ENCODE data around the gene COL20A1.
"Not testable (repeated sequence)": the region's sequence is repeated elsewhere in the genome, so short reads cannot be mapped to it uniquely, and the experiment has no call there.

COL20A1 gene

DNA sequence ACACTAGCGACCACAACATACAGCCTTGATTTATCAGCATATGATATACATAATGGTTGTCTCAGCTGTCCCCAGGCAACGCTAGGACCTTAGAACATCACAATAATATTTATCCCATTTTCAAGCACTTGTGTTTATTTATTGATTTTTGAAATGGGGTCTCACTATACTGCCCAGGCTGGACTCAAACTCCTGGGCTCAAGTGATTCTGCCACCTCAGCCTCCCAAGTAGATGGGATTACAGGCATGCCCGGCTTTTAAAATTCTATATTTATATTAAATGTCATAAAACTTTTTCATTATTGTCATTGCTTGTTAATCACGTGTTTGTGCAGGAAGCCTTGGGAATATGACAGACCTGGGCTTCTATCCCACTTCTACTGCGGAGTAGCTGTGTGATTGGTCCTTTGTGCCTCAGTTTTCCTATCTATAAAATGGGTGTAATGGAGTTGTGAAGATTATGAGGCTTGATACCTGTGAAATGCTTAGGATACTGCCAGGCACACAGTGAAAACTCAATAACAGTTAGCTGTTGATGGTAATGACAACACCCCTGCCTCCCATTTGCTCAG is 10.2 kb downstream of the COL20A1 start:
- no CpG with 5 or more reads among the region's 5 CpGs for WGBS (ENCODE audit: extremely low coverage, insufficient coverage, insufficient read length)
- no peaks in the 10 kb centered on the region for H3K27me3 ChIP-seq (ENCODE audit: insufficient read depth, low read length)
- H3K79me2 ChIP-seq (ENCODE audit: control insufficient read depth, insufficient read depth, low read length, poor library complexity), result no peaks in the 10 kb centered on the region
- no peaks in the 10 kb centered on the region for H3K4me1 ChIP-seq (ENCODE audit: control insufficient read depth in 1 of 2, insufficient read depth in 2 of 2, low read length in 2 of 2)
- no peak for DNase-seq
- no peak overlapping the region for H2BK120ac ChIP-seq (ENCODE audit: insufficient read depth, low read length, poor library complexity)
- H3K23ac ChIP-seq (ENCODE audit: low read length), result no peak overlapping the region
- H2AFZ ChIP-seq (ENCODE audit: insufficient read depth, low read length, poor library complexity), result no peak overlapping the region
- H4K91ac ChIP-seq (ENCODE audit: low read depth, low read length), result no peak overlapping the region
- H3K4me2 ChIP-seq (ENCODE audit: low read length), result no peak overlapping the region
- no peak overlapping the region for H3K9ac ChIP-seq (ENCODE audit: low read length)
- H3K9me3 ChIP-seq (ENCODE audit: insufficient read depth, low read depth, low read length), result no peaks in the 10 kb centered on the region
- H3K14ac ChIP-seq (ENCODE audit: low read length), result no peak overlapping the region
- H4K12ac ChIP-seq (ENCODE audit: low read depth, low read length), result no peak overlapping the region
- H4K8ac ChIP-seq (ENCODE audit: low read depth, low read length), result no peak overlapping the region
- no peak overlapping the region for H2BK5ac ChIP-seq (ENCODE audit: low read depth, low read length, poor library complexity)
- no peaks in the 10 kb centered on the region for H3K79me1 ChIP-seq (ENCODE audit: low read length)
- H3K18ac ChIP-seq (ENCODE audit: low read length), result no peak overlapping the region
- H2BK12ac ChIP-seq (ENCODE audit: low read length), result no peak overlapping the region
- no peaks in the 10 kb centered on the region for H3K36me3 ChIP-seq (ENCODE audit: control insufficient read depth in 1 of 2, insufficient read depth in 2 of 2, low read length in 2 of 2)
- no peak overlapping the region for H2AK5ac ChIP-seq (ENCODE audit: low read length)
- no peak overlapping the region for H3K4me3 ChIP-seq (ENCODE audit: low read depth, low read length)
- H3K27ac ChIP-seq (ENCODE audit: low read depth, low read length), result no peak overlapping the region
- H3K4ac ChIP-seq (ENCODE audit: low read depth, low read length), result no peak overlapping the region

DNA sequence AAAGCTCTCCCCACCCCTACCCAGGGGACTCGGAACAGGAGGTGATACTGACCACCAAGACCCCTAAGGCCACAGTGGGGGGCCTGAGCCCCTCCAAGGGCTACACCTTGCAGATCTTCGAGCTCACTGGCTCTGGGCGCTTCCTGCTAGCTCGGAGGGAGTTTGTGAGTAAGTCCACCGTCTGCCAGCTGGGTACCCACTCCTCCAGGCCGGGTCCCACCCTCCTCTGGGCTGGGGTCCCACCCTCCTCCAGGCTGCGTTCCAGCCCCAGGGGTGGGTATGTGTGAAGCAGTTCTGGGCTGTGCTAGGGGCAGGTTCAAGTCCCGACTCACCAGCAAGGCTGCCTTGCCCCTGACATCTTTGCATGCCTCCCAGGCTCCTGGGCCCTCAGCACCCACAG is 12.4 kb downstream of the COL20A1 start:
- no peak overlapping the region for H2BK5ac ChIP-seq (ENCODE audit: low read depth, low read length, poor library complexity)
- no peaks in the 10 kb centered on the region for H3K79me1 ChIP-seq (ENCODE audit: low read length)
- H3K4me3 ChIP-seq (ENCODE audit: low read depth, low read length), result no peak overlapping the region
- no peak overlapping the region for H4K12ac ChIP-seq (ENCODE audit: low read depth, low read length)
- H4K8ac ChIP-seq (ENCODE audit: low read depth, low read length), result no peak overlapping the region
- H3K36me3 ChIP-seq (ENCODE audit: control insufficient read depth in 1 of 2, insufficient read depth in 2 of 2, low read length in 2 of 2), result no peaks in the 10 kb centered on the region
- no peak for DNase-seq
- H3K18ac ChIP-seq (ENCODE audit: low read length), result no peak overlapping the region
- H3K9ac ChIP-seq (ENCODE audit: low read length), result no peak overlapping the region
- no CpG with 5 or more reads among the region's 8 CpGs for WGBS (ENCODE audit: extremely low coverage, insufficient coverage, insufficient read length)
- H3K27me3 ChIP-seq (ENCODE audit: insufficient read depth, low read length), result no peaks in the 10 kb centered on the region
- no peak overlapping the region for H3K27ac ChIP-seq (ENCODE audit: low read depth, low read length)
- no peaks in the 10 kb centered on the region for H3K4me1 ChIP-seq (ENCODE audit: control insufficient read depth in 1 of 2, insufficient read depth in 2 of 2, low read length in 2 of 2)
- no peak overlapping the region for H4K91ac ChIP-seq (ENCODE audit: low read depth, low read length)
- no peak overlapping the region for H3K4ac ChIP-seq (ENCODE audit: low read depth, low read length)
- no peaks in the 10 kb centered on the region for H3K9me3 ChIP-seq (ENCODE audit: insufficient read depth, low read depth, low read length)
- H2AFZ ChIP-seq (ENCODE audit: insufficient read depth, low read length, poor library complexity), result no peak overlapping the region
- no peak overlapping the region for H2BK12ac ChIP-seq (ENCODE audit: low read length)
- no peaks in the 10 kb centered on the region for H3K79me2 ChIP-seq (ENCODE audit: control insufficient read depth, insufficient read depth, low read length, poor library complexity)
- H3K14ac ChIP-seq (ENCODE audit: low read length), result no peak overlapping the region
- no peak overlapping the region for H3K4me2 ChIP-seq (ENCODE audit: low read length)
- H3K23ac ChIP-seq (ENCODE audit: low read length), result no peak overlapping the region
- H2AK5ac ChIP-seq (ENCODE audit: low read length), result no peak overlapping the region
- no peak overlapping the region for H2BK120ac ChIP-seq (ENCODE audit: insufficient read depth, low read length, poor library complexity)

DNA sequence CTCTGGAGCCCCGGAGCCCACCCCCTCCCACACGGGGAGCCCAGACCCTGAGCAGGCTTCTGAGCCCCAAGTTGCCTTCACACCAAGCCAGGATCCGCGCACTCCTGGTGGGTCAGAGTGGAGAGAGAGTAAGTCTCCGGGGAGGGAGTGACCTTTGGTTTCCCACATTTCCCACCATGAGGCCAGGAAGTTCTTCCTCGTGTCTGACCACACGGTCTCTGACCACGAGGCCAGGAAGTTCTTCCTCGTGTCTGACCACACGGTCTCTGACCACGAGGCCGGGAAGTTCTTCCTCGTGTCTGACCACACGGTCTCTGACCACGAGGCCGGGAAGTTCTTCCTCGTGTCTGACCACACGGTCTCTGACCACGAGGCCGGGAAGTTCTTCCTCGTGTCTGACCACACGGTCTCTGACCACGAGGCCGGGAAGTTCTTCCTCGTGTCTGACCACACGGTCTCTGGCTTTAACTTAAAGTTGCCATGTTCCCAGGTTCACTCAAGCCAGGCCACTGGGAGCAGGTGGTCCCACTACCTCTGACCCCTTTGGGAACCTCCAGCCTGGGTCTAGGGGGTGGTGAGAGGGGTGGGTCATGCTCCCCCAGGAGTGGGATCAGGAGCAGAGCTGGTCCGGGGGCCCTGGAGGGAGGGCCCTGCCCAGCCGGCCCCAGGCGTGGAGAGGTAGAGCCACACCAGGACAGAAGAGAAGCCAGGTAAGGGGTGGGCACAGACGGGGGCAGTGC is 13.1 kb downstream of the COL20A1 start:
- H2AFZ ChIP-seq (ENCODE audit: insufficient read depth, low read length, poor library complexity); H4K8ac ChIP-seq (ENCODE audit: low read depth, low read length); H3K4me2 ChIP-seq (ENCODE audit: low read length); H3K79me2 ChIP-seq (ENCODE audit: control insufficient read depth, insufficient read depth, low read length, poor library complexity); H3K4ac ChIP-seq (ENCODE audit: low read depth, low read length); H3K9me3 ChIP-seq (ENCODE audit: insufficient read depth, low read depth, low read length); H3K27ac ChIP-seq (ENCODE audit: low read depth, low read length); H3K23ac ChIP-seq (ENCODE audit: low read length); H2BK5ac ChIP-seq (ENCODE audit: low read depth, low read length, poor library complexity); H3K4me1 ChIP-seq (ENCODE audit: control insufficient read depth in 1 of 2, insufficient read depth in 2 of 2, low read length in 2 of 2); H3K4me3 ChIP-seq (ENCODE audit: low read depth, low read length); H4K91ac ChIP-seq (ENCODE audit: low read depth, low read length); H3K79me1 ChIP-seq (ENCODE audit: low read length); H3K18ac ChIP-seq (ENCODE audit: low read length); H2AK5ac ChIP-seq (ENCODE audit: low read length); DNase-seq; H3K9ac ChIP-seq (ENCODE audit: low read length); H2BK12ac ChIP-seq (ENCODE audit: low read length); H2BK120ac ChIP-seq (ENCODE audit: insufficient read depth, low read length, poor library complexity); H4K12ac ChIP-seq (ENCODE audit: low read depth, low read length); H3K27me3 ChIP-seq (ENCODE audit: insufficient read depth, low read length); H3K14ac ChIP-seq (ENCODE audit: low read length); H3K36me3 ChIP-seq (ENCODE audit: control insufficient read depth in 1 of 2, insufficient read depth in 2 of 2, low read length in 2 of 2): not testable (repeated sequence)
- no CpG with 5 or more reads among the region's 30 CpGs for WGBS (ENCODE audit: extremely low coverage, insufficient coverage, insufficient read length)

DNA sequence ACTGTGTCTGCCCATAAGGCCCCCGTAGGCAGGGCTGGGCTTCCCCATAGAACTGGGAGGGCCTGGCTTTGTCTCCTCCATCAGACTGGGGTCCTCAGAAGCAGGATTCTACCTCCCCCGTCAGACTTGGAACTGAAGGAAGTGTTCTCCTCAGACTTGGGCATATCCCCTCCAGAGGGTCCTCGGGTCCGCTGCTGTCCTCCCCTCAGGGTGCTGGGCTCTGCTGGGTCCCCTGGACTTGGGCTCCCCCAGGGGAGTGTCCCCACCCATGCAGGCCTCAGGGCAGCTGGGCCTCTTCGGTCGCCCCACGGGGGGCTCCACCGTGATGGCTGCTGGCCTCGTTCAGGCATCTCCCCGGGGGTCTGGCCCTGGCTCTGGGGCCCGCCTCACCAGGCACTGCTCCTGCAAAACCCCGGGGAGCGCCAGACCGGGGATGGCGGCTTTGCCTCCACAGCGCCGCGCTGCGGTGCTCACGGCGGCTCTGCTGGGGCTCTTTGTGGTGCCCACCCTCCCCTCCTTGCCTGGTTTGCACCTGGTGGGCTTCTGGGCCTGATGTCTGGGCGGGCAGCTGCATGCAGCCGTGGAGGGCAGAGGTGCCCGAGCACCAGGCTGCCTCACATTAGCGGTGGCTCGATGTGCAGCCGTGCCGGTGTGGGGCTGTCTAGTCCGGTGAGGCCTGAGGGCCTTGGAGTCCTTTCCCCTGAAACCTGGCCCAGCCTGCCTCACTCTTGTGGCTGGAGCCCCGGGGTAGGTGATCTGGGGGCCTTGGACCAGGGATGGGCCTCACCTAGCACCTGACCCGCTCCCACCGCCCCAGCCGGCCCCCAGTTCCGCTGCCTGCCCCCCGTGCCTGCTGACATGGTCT is 13.9 kb downstream of the COL20A1 start:
- Histone ChIP-seq H4K91ac (ENCODE audit: low read depth, low read length) (no peak overlapping the region), H4K12ac (ENCODE audit: low read depth, low read length) (no peak overlapping the region), H3K27me3 (ENCODE audit: insufficient read depth, low read length) (no peaks in the 10 kb centered on the region), H3K4me1 (ENCODE audit: control insufficient read depth in 1 of 2, insufficient read depth in 2 of 2, low read length in 2 of 2) (no peaks in the 10 kb centered on the region), H3K79me2 (ENCODE audit: control insufficient read depth, insufficient read depth, low read length, poor library complexity) (no peaks in the 10 kb centered on the region), H3K14ac (ENCODE audit: low read length) (no peak overlapping the region), H2BK120ac (ENCODE audit: insufficient read depth, low read length, poor library complexity) (no peak overlapping the region), H2BK5ac (ENCODE audit: low read depth, low read length, poor library complexity) (no peak overlapping the region), H3K4me3 (ENCODE audit: low read depth, low read length) (no peak overlapping the region), H2AK5ac (ENCODE audit: low read length) (no peak overlapping the region), H3K9me3 (ENCODE audit: insufficient read depth, low read depth, low read length) (no peaks in the 10 kb centered on the region), H3K4me2 (ENCODE audit: low read length) (no peak overlapping the region), H3K9ac (ENCODE audit: low read length) (no peak overlapping the region), H3K27ac (ENCODE audit: low read depth, low read length) (no peak overlapping the region), H2AFZ (ENCODE audit: insufficient read depth, low read length, poor library complexity) (no peak overlapping the region), H3K18ac (ENCODE audit: low read length) (no peak overlapping the region), H3K79me1 (ENCODE audit: low read length) (no peaks in the 10 kb centered on the region), H3K23ac (ENCODE audit: low read length) (no peak overlapping the region), H3K36me3 (ENCODE audit: control insufficient read depth in 1 of 2, insufficient read depth in 2 of 2, low read length in 2 of 2) (no peaks in the 10 kb centered on the region), H3K4ac (ENCODE audit: low read depth, low read length) (no peak overlapping the region), H4K8ac (ENCODE audit: low read depth, low read length) (no peak overlapping the region), H2BK12ac (ENCODE audit: low read length) (no peak overlapping the region)
- no peak for DNase-seq
- no CpG with 5 or more reads among the region's 35 CpGs for WGBS (ENCODE audit: extremely low coverage, insufficient coverage, insufficient read length)

All from trophoblast cell (in vitro differentiated cells and primary cell).